ENCODE results near the gene WNT5A. TPM values are rescaled to one million over a fixed set of nuclear protein-coding genes. Genes with fewer than 3 reads are reported as not detected.
A peak's percentile ranks its signal among the peaks of the same experiment; 100 is the strongest.

WNT5A gene
- total RNA-seq, 1 experiment from 2014 or later: 9.5 TPM

DNA sequence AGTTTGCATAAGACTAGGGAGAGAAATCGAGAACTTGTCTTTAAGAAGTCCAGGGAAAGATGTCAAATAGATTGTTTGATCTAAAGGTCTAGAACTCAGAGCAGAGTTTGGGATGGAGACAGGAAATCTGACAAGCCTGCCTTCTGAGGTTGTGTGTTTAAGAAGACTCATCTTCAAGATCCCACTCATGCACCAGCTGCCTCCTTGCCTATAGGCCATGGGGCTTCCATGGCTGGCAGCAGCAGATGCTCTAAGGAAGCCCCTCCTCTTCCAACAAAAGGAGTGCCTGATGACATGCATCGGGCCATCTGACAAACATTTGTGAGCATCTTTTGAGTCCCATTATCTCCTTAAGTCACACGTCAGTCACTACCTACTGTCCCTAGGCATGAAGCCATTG, 47.4 kb downstream of the WNT5A start:
- TF ChIP-seq, protein P1, sequence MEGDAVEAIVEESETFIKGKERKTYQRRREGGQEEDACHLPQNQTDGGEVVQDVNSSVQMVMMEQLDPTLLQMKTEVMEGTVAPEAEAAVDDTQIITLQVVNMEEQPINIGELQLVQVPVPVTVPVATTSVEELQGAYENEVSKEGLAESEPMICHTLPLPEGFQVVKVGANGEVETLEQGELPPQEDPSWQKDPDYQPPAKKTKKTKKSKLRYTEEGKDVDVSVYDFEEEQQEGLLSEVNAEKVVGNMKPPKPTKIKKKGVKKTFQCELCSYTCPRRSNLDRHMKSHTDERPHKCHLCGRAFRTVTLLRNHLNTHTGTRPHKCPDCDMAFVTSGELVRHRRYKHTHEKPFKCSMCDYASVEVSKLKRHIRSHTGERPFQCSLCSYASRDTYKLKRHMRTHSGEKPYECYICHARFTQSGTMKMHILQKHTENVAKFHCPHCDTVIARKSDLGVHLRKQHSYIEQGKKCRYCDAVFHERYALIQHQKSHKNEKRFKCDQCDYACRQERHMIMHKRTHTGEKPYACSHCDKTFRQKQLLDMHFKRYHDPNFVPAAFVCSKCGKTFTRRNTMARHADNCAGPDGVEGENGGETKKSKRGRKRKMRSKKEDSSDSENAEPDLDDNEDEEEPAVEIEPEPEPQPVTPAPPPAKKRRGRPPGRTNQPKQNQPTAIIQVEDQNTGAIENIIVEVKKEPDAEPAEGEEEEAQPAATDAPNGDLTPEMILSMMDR (IDR thresholded peaks at IDR 0.05; ENCODE audit: unreplicated experiment): no peak
- ChIA-PET CTCF (interaction anchor here (0.6 kb wide), 1 partner anchor 161 kb away, joined by 3 read pairs; no protein-coding TSS in a partner anchor), POLR2A (no interaction called here)
- intact Hi-C loops (cut with micrococcal nuclease): no loop called here
- Mint-ChIP-seq H3K4me3 (ENCODE audit: unreplicated experiment) (no peak overlapping the region), H3K36me3 (ENCODE audit: insufficient read depth, unreplicated experiment) (no peaks in the 10 kb centered on the region), H3K9me3 (ENCODE audit: unreplicated experiment) (no peaks in the 10 kb centered on the region), H3K27ac (ENCODE audit: low read depth, unreplicated experiment) (no peak overlapping the region), H3K4me1 (ENCODE audit: insufficient read depth, unreplicated experiment) (peaks cover 5% of the 10 kb centered on the region), H3K27me3 (ENCODE audit: insufficient read depth, unreplicated experiment) (no peaks in the 10 kb centered on the region)
- DNase-seq (ENCODE audit: unreplicated experiment): no peak
- no TSS peak for BruUV-seq (replicated peaks)

DNA sequence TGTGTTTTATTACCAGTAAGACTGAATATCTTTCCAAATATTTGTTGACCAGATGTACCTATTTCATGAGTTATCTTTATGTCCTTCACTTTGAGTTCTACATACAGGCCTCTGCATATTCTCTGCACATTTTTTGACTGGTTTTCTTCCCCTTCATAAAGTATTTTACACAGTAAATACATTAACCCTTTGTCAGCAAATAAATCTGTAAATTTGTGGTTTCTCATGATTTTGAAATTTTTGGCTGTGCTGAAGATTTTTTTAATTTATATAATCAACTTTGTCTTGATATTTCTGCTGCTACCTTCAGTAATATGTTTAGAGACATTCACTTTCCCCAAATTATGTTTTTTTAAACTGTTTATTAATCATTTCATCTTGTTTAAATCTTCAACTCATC, 50.5 kb downstream of the WNT5A start:
- TF ChIP-seq, protein P1 (IDR thresholded peaks at IDR 0.05; ENCODE audit: unreplicated experiment): no peak
- ChIA-PET POLR2A (interaction anchor here (0.6 kb wide), 1 partner anchor 114 kb away, joined by 3 read pairs; no protein-coding TSS in a partner anchor), CTCF (interaction anchor here (1.3 kb wide), 1 partner anchor 312 kb away, joined by 3 read pairs; no protein-coding TSS in a partner anchor)
- H3K4me3 Mint-ChIP-seq (ENCODE audit: unreplicated experiment): no peak overlapping the region
- H3K36me3 Mint-ChIP-seq (ENCODE audit: insufficient read depth, unreplicated experiment): no peaks in the 10 kb centered on the region
- no peaks in the 10 kb centered on the region for H3K9me3 Mint-ChIP-seq (ENCODE audit: unreplicated experiment)
- no TSS peak for BruUV-seq (replicated peaks)
- no peak for DNase-seq (ENCODE audit: unreplicated experiment)
- H3K27ac Mint-ChIP-seq (ENCODE audit: low read depth, unreplicated experiment): no peak overlapping the region
- intact Hi-C loops (cut with micrococcal nuclease): no loop called here
- H3K4me1 Mint-ChIP-seq (ENCODE audit: insufficient read depth, unreplicated experiment): peaks cover 5% of the 10 kb centered on the region
- no peaks in the 10 kb centered on the region for H3K27me3 Mint-ChIP-seq (ENCODE audit: insufficient read depth, unreplicated experiment)

DNA sequence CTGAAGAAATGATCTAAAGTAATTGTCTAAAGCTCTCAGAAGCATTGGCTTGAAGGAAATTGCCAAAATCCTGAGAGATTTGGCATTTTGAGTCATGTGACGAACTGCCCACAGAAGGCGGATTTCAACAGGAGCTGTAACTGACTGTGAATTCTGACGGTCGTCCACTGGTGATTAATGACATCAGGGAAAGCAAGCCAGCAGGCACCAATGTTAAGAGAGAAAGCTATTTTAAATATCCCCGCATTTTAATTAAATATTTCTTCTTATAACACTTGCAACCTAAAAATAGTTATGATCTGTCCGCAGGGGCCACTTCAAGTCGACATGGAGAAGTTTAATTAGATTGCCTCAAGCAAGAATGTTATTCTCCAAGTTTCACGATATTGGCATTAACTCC, 51.6 kb downstream of the WNT5A start:
- TF ChIP-seq, protein P1 (IDR thresholded peaks at IDR 0.05; ENCODE audit: unreplicated experiment): no peak
- DNase-seq (ENCODE audit: unreplicated experiment): no peak
- Mint-ChIP-seq H3K27me3 (ENCODE audit: insufficient read depth, unreplicated experiment) (no peaks in the 10 kb centered on the region), H3K36me3 (ENCODE audit: insufficient read depth, unreplicated experiment) (no peaks in the 10 kb centered on the region), H3K4me1 (ENCODE audit: insufficient read depth, unreplicated experiment) (peaks cover 5% of the 10 kb centered on the region), H3K9me3 (ENCODE audit: unreplicated experiment) (no peaks in the 10 kb centered on the region), H3K4me3 (ENCODE audit: unreplicated experiment) (no peak overlapping the region), H3K27ac (ENCODE audit: low read depth, unreplicated experiment) (no peak overlapping the region)
- POLR2A ChIA-PET: no interaction called here
- BruUV-seq (replicated peaks): no TSS peak
- intact Hi-C loops (cut with micrococcal nuclease): loop anchor here (2.0 kb wide), 1 partner anchor 287 kb away; no protein-coding TSS in a partner anchor
- CTCF ChIA-PET: interaction anchor here (0.7 kb wide), 1 partner anchor 18 kb away, joined by 4 read pairs; no protein-coding TSS in a partner anchor

DNA sequence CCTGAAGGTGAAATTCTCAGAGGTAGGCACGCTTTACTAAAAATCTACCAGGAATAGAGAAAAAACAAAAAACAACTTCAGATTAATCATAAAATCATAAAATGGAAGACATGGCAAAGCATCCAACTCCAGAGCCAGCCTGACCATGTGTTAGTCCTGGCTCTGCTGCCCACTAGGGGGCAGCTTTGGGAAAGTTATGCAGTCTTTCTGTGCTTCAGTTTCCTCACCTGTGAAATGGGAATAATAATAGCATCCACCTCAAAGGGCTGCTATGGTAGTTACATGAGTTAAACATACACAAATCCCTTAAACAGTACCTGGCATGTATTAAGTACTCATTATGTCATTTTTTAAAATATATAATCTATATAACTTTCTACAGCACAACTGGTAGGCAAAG, 52.3 kb downstream of the WNT5A start:
- H3K36me3 Mint-ChIP-seq (ENCODE audit: insufficient read depth, unreplicated experiment): no peaks in the 10 kb centered on the region
- CTCF ChIA-PET: interaction anchor here (0.6 to 0.7 kb wide), 3 partner anchors 19 to 1034 kb away, joined by 3 to 4 read pairs (median 3); no protein-coding TSS in a partner anchor
- intact Hi-C loops (cut with micrococcal nuclease): loop anchor here (2.0 kb wide), 1 partner anchor 288 kb away; no protein-coding TSS in a partner anchor
- TF ChIP-seq, protein P1 (IDR thresholded peaks at IDR 0.05; ENCODE audit: unreplicated experiment): peak; percentile 48
- H3K4me3 Mint-ChIP-seq (ENCODE audit: unreplicated experiment): no peak overlapping the region
- no peaks in the 10 kb centered on the region for H3K27me3 Mint-ChIP-seq (ENCODE audit: insufficient read depth, unreplicated experiment)
- peak; percentile 56 for DNase-seq (ENCODE audit: unreplicated experiment)
- H3K27ac Mint-ChIP-seq (ENCODE audit: low read depth, unreplicated experiment): no peak overlapping the region
- BruUV-seq (replicated peaks): no TSS peak
- no peaks in the 10 kb centered on the region for H3K9me3 Mint-ChIP-seq (ENCODE audit: unreplicated experiment)
- POLR2A ChIA-PET: no interaction called here
- H3K4me1 Mint-ChIP-seq (ENCODE audit: insufficient read depth, unreplicated experiment): peaks cover 5% of the 10 kb centered on the region
